Panc1 (cell line): Measurements from ENCODE around the gene APOB. TPM values are rescaled to one million over a fixed set of nuclear protein-coding genes. Genes with fewer than 3 reads are reported as not detected.

Experiments used
- ATAC-seq: fragments of 200-7000 bp; cut with Tn5 transposase; 2 replicates; pipeline ENCODE4 v1.9.1; 2020; ENCODE audit warnings: mild to moderate bottlenecking, moderate library complexity
- BruUV-seq: library from RNA; stranded (reverse); fragments of 400-500 nt; replicated peaks from 2 replicates; lab custom pipeline; 2021; lab: Mats Ljungman, UMichigan
- CTCF ChIA-PET: fragments of 300-600 bp; sonication (Branson Sonifier 250); formaldehyde crosslinking; loops from one replicate; lab custom pipeline; 2022; ENCODE audit warnings: antibody characterized with exemption; lab: Charles Lee
- POLR2A ChIA-PET: fragments of 300-600 bp; sonication (Branson Sonifier 250); formaldehyde crosslinking; loops from one replicate; lab custom pipeline; 2022; ENCODE audit warnings: antibody characterized with exemption; lab: Charles Lee
- DNase-seq: peaks from one replicate; pipeline ENCODE4 v3.0.0-alpha.2; 2010; ENCODE audit warnings: low read depth, low spot score
- H3K27ac ChIP-seq: 2 replicates; pipeline ENCODE4 v1.5.1; 2011; ENCODE audit warnings: mild to moderate bottlenecking, low read length, inconsistent platforms
- H3K27me3 ChIP-seq: fragments of 200-500 bp; sonication (Bioruptor generic); 2 replicates; pipeline ENCODE4 v1.6.0; 2014; ENCODE audit warnings: low read length, inconsistent platforms; ENCODE audit not compliant: control insufficient read depth, insufficient read depth
- H3K36me3 ChIP-seq: fragments of 200-500 bp; sonication (Bioruptor generic); 2 replicates; pipeline ENCODE4 v1.5.1; 2014; ENCODE audit warnings: inconsistent platforms, mild to moderate bottlenecking, low read length, moderate library complexity; ENCODE audit not compliant: control insufficient read depth, insufficient read depth
- H3K4me1 ChIP-seq: 2 replicates; pipeline ENCODE4 v1.5.1; 2011; ENCODE audit warnings: inconsistent platforms, mild to moderate bottlenecking, low read length, moderate library complexity; ENCODE audit not compliant: control insufficient read depth, insufficient read depth
- H3K4me3 ChIP-seq, 2 experiments: 2 replicates each; pipeline ENCODE4 v1.5.1; 2011 to 2012; ENCODE audit warnings: low read depth in 2 of 2, low read length in 2 of 2, mild to moderate bottlenecking in 2 of 2, inconsistent platforms in 1 of 2, moderate library complexity in 1 of 2
- H3K9me3 ChIP-seq: fragments of 200-500 bp; sonication (Bioruptor generic); 2 replicates; pipeline ENCODE4 v1.5.1; 2014; ENCODE audit warnings: low read depth, mild to moderate bottlenecking, inconsistent platforms, low read length, moderate library complexity; ENCODE audit not compliant: control insufficient read depth, insufficient read depth
- POLR2AphosphoS5 ChIP-seq: IDR thresholded peaks from 2 replicates; pipeline ENCODE4 v1.6.1; 2012; ENCODE audit warnings: mild to moderate bottlenecking, low read depth, low read length, moderate library complexity
- SIN3A ChIP-seq: IDR thresholded peaks from 2 replicates; pipeline ENCODE4 v1.6.1; 2012; ENCODE audit warnings: low read depth, mild to moderate bottlenecking, low read length, moderate library complexity, borderline replicate concordance; ENCODE audit not compliant: insufficient read depth
- TCF7L2 ChIP-seq: IDR thresholded peaks from 2 replicates; pipeline ENCODE4 v1.6.1; 2011; ENCODE audit warnings: mild to moderate bottlenecking, low read depth, low read length, inconsistent platforms
- in situ Hi-C: cut with HindIII; loops from 2 replicates; pipeline ENCODE4 v1.10.0; 2016; ENCODE audit warnings: low sequenced_read_pairs, low pct_unique_long_range_greater_than_20kb
- intact Hi-C: fragments of 100-400 bp; cut with micrococcal nuclease; formaldehyde crosslinking; loops from one replicate; pipeline ENCODE4 v1.10.0; 2022; ENCODE audit not compliant: unreplicated experiment
- total RNA-seq: library from RNA; stranded (reverse); gene quantifications from one replicate; pipeline ENCODE4 v1.2.1, GENCODE V29; 2021; ENCODE audit not compliant: unreplicated experiment
- TF ChIP-seq, protein P1 (sequence below), 2 experiments: IDR thresholded peaks; 2 replicates each; pipeline ENCODE4 v1.6.1; 2011 to 2012; ENCODE audit warnings: low read depth in 2 of 2, control low read depth in 1 of 2, low read length in 1 of 2, mild to moderate bottlenecking in 1 of 2, moderate library complexity in 1 of 2; ENCODE audit not compliant: insufficient read depth in 1 of 2
- TF ChIP-seq, protein P2 (sequence below): fragments of 450-650 bp; IDR thresholded peaks from 2 replicates; pipeline ENCODE4 v1.5.1; 2017; ENCODE audit warnings: mild to moderate bottlenecking

The APOB gene
- total RNA-seq, 1 experiment from 2014 or later: 1.2 TPM

DNA sequence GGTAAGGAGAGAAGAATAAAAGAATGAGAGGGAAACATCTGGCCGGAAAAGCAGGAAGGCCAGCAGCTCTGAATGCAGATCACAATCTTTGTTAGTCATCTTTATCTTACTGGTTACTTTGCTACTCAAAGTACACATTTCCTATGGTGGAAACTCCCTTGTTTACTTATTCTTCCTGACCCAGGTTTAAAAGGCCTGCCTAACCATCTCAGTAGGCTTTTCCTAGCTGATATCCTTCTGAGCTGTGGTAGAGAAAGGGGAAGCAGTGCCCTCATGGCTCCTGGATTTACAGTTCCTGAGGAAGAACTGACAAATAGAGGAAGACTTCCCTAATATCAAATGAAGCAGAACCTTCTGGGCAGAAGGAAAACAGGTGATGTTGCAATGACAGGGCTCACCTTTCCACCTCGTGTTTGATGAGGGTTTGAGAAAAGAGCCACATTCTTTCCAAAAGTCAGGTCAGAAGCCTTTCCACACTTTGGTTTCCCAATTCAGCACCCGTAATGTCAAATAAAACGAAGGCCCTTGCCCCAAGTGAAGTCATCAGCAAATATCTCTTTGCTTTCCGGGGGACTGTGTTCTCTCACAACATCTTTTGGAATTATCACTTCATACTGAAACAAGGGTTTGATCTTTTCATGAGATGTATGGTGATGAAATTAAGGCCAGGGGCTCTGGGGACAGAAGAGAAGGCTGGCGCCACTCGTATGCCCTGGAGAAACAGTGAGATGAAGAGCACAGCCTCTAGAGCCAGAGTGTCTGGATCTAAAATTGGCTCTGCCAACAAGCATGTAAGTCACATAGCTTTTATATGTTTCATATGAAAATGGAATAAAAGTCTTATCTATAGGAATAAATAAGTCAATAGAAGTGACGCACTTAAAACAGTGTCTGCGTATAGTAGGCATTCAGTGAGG is 26.7 kb upstream of the APOB start:
- in situ Hi-C loops (no loop called here), intact Hi-C loops (no loop called here)
- no TSS peak for BruUV-seq
- DNase-seq (no peak), ATAC-seq (no peak)
- Histone ChIP-seq H3K4me1 (no peaks in the 10 kb centered on the region), H3K4me3 (no peak overlapping the region), H3K27me3 (no peaks in the 10 kb centered on the region), H3K27ac (no peak overlapping the region), H3K9me3 (no peaks in the 10 kb centered on the region), H3K36me3 (no peaks in the 10 kb centered on the region)
- CTCF ChIA-PET: interaction anchor here (0.5 kb wide), 1 partner anchor 46 kb away, joined by 7 read pairs; no protein-coding TSS in a partner anchor
- POLR2A ChIA-PET: no interaction called here
- TF ChIP-seq, protein P1, sequence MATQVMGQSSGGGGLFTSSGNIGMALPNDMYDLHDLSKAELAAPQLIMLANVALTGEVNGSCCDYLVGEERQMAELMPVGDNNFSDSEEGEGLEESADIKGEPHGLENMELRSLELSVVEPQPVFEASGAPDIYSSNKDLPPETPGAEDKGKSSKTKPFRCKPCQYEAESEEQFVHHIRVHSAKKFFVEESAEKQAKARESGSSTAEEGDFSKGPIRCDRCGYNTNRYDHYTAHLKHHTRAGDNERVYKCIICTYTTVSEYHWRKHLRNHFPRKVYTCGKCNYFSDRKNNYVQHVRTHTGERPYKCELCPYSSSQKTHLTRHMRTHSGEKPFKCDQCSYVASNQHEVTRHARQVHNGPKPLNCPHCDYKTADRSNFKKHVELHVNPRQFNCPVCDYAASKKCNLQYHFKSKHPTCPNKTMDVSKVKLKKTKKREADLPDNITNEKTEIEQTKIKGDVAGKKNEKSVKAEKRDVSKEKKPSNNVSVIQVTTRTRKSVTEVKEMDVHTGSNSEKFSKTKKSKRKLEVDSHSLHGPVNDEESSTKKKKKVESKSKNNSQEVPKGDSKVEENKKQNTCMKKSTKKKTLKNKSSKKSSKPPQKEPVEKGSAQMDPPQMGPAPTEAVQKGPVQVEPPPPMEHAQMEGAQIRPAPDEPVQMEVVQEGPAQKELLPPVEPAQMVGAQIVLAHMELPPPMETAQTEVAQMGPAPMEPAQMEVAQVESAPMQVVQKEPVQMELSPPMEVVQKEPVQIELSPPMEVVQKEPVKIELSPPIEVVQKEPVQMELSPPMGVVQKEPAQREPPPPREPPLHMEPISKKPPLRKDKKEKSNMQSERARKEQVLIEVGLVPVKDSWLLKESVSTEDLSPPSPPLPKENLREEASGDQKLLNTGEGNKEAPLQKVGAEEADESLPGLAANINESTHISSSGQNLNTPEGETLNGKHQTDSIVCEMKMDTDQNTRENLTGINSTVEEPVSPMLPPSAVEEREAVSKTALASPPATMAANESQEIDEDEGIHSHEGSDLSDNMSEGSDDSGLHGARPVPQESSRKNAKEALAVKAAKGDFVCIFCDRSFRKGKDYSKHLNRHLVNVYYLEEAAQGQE (IDR thresholded peaks at IDR 0.05; ENCODE audit: insufficient read depth in 1 of 2, low read depth in 2 of 2, low read length in 1 of 2): no peak
- no peak for TF ChIP-seq TCF7L2
- TF ChIP-seq, protein P2, sequence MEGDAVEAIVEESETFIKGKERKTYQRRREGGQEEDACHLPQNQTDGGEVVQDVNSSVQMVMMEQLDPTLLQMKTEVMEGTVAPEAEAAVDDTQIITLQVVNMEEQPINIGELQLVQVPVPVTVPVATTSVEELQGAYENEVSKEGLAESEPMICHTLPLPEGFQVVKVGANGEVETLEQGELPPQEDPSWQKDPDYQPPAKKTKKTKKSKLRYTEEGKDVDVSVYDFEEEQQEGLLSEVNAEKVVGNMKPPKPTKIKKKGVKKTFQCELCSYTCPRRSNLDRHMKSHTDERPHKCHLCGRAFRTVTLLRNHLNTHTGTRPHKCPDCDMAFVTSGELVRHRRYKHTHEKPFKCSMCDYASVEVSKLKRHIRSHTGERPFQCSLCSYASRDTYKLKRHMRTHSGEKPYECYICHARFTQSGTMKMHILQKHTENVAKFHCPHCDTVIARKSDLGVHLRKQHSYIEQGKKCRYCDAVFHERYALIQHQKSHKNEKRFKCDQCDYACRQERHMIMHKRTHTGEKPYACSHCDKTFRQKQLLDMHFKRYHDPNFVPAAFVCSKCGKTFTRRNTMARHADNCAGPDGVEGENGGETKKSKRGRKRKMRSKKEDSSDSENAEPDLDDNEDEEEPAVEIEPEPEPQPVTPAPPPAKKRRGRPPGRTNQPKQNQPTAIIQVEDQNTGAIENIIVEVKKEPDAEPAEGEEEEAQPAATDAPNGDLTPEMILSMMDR: no peak
- TF ChIP-seq POLR2AphosphoS5: no peak
- no peak for TF ChIP-seq SIN3A

DNA sequence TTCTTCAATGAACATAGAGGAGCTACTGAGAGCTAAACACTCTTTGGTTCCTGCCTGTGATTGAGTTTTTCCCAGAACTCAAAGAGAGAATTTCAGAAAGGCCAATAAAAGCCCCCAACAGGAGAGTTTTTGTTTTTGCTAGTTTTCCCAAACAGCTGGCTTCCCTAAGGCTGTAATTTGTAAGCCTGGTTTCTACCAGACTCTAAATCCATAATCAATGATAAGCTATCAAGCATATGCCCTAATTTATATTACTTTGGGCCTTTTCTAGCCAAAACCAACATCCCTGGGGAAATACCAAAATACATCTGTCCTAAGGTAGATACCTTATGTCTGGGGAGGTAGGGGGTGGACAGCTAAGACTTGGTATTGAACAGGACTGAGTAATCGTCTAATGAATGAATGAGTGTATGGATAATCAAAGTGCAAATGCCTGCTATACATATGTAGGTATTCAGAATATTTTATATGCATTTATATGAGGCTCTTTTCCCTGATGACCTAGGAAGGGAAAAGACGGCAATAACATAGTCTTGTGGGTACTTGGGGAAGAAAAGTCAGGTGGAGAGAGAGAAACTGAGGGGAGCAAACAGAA is 26.0 kb upstream of the APOB start:
- CTCF ChIA-PET: no interaction called here
- no peaks in the 10 kb centered on the region for H3K9me3 ChIP-seq
- TF ChIP-seq, protein P2: no peak
- TF ChIP-seq, protein P1 (IDR thresholded peaks at IDR 0.05; ENCODE audit: insufficient read depth in 1 of 2, low read depth in 2 of 2, low read length in 1 of 2): no peak
- TF ChIP-seq TCF7L2 (no peak), SIN3A (no peak), POLR2AphosphoS5 (no peak)
- H3K27me3 ChIP-seq: no peaks in the 10 kb centered on the region
- H3K27ac ChIP-seq: no peak overlapping the region
- BruUV-seq: no TSS peak
- no peak for ATAC-seq
- no peak overlapping the region for H3K4me3 ChIP-seq
- no peak for DNase-seq
- POLR2A ChIA-PET: no interaction called here
- intact Hi-C loops: no loop called here
- H3K4me1 ChIP-seq: no peaks in the 10 kb centered on the region
- in situ Hi-C loops: no loop called here
- no peaks in the 10 kb centered on the region for H3K36me3 ChIP-seq
